MM.1S (cell line): Measurements from ENCODE around the gene TUT1.

Source experiments
- DNase-seq: peaks from one replicate; pipeline ENCODE4 v3.0.0-alpha.2; 2015
- H2AFZ ChIP-seq: fragments of 300-600 bp; sonication (generic); 2 replicates; pipeline ENCODE4 v1.6.0; 2016; ENCODE audit warnings: antibody characterized with exemption, low read length
- H3F3A ChIP-seq: fragments of 300-600 bp; sonication (generic); 2 replicates; pipeline ENCODE4 v1.6.1; 2016; ENCODE audit warnings: mild to moderate bottlenecking, antibody characterized with exemption, low read length, moderate library complexity, mixed read lengths; ENCODE audit not compliant: insufficient read depth
- H3K27ac ChIP-seq: fragments of 300-600 bp; sonication (generic); 2 replicates; pipeline ENCODE4 v1.5.1; 2016; ENCODE audit warnings: mild to moderate bottlenecking, low read length
- H3K27me3 ChIP-seq: fragments of 300-600 bp; sonication (generic); replicated peaks from 2 replicates; pipeline ENCODE4 v1.6.0; 2016; ENCODE audit warnings: low read length; ENCODE audit not compliant: insufficient read depth
- H3K36me3 ChIP-seq: fragments of 300-600 bp; sonication (generic); replicated peaks from 2 replicates; pipeline ENCODE4 v1.6.1; 2016; ENCODE audit warnings: mild to moderate bottlenecking, low read length, mixed read lengths; ENCODE audit not compliant: insufficient read depth
- H3K4me1 ChIP-seq: fragments of 300-600 bp; sonication (generic); 2 replicates; pipeline ENCODE4 v1.6.1; 2016; ENCODE audit warnings: low read length, mixed read lengths
- H3K4me2 ChIP-seq: fragments of 300-600 bp; sonication (generic); 2 replicates; pipeline ENCODE4 v1.6.0; 2016; ENCODE audit warnings: low read depth, low read length
- H3K4me3 ChIP-seq: fragments of 300-600 bp; sonication (generic); 2 replicates; pipeline ENCODE4 v1.5.1; 2016; ENCODE audit warnings: low read length, mixed read lengths
- H3K79me2 ChIP-seq: fragments of 300-600 bp; sonication (generic); 2 replicates; pipeline ENCODE4 v1.6.1; 2016; ENCODE audit warnings: mixed run types, low read length, mixed read lengths
- H3K9ac ChIP-seq: fragments of 300-600 bp; sonication (generic); 2 replicates; pipeline ENCODE4 v1.6.1; 2016; ENCODE audit warnings: low read length, mixed read lengths
- H3K9me2 ChIP-seq: fragments of 300-600 bp; sonication (generic); replicated peaks from 2 replicates; pipeline ENCODE4 v1.6.1; 2016; ENCODE audit warnings: mild to moderate bottlenecking, low read length, mixed read lengths; ENCODE audit not compliant: insufficient read depth
- H3K9me3 ChIP-seq: fragments of 300-600 bp; sonication (generic); replicated peaks from 2 replicates; pipeline ENCODE4 v1.6.1; 2016; ENCODE audit warnings: mild to moderate bottlenecking, low read length, mixed read lengths; ENCODE audit not compliant: insufficient read depth
- H4K20me1 ChIP-seq: fragments of 300-600 bp; sonication (generic); 2 replicates; pipeline ENCODE4 v1.6.1; 2016; ENCODE audit warnings: mild to moderate bottlenecking, low read length, moderate library complexity, mixed read lengths; ENCODE audit not compliant: insufficient read depth
- EZH2 ChIP-seq: fragments of 300-600 bp; sonication (generic); optimal IDR thresholded peaks from 2 replicates; pipeline ENCODE3; 2017; ENCODE audit warnings: low read depth, mild to moderate bottlenecking, antibody characterized with exemption, low read length, mixed read lengths
- EZH2phosphoT487 ChIP-seq: fragments of 300-600 bp; sonication (generic); IDR thresholded peaks from 2 replicates; pipeline ENCODE4 v1.6.1; 2018; ENCODE audit warnings: antibody characterized with exemption, low read length
- TF ChIP-seq, protein P1 (sequence below): fragments of 300-600 bp; sonication (generic); IDR thresholded peaks from 2 replicates; pipeline ENCODE4 v1.5.1; 2016; ENCODE audit warnings: antibody characterized with exemption, low read length, mixed read lengths

TUT1 gene

DNA sequence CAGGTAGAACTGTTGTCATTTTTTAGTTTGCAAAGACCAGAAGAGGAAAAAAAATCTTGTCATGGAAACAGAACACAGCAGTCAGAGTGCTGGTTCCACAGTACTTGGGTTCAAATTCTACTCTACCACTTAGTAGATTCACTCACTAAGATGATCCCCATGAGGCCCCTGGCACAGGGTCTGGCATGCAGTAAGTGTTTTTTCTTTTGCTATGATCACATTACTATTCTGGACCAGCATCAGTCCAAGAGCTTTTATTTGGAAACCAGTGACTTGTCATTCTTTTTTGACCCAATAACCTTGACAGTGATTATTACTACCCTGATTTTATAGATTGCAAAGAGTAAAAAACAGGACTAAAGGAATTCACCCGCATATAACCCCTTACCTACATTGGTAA lies 21.7 kb downstream of the TUT1 start:
- Histone ChIP-seq H3K27me3 (no peaks in the 10 kb centered on the region), H3K27ac (no peak overlapping the region), H3K9ac (no peak overlapping the region), H3K36me3 (peaks cover 16% of the 10 kb centered on the region), H2AFZ (no peak overlapping the region), H4K20me1 (no peaks in the 10 kb centered on the region), H3K9me3 (no peaks in the 10 kb centered on the region), H3F3A (peaks cover 10% of the 10 kb centered on the region; the same call in 1 of the 2 replicates), H3K9me2 (no peaks in the 10 kb centered on the region), H3K4me3 (no peak overlapping the region), H3K79me2 (peaks cover 91% of the 10 kb centered on the region), H3K4me1 (peaks cover 11% of the 10 kb centered on the region), H3K4me2 (no peak overlapping the region)
- DNase-seq = no peak
- TF ChIP-seq, protein P1, sequence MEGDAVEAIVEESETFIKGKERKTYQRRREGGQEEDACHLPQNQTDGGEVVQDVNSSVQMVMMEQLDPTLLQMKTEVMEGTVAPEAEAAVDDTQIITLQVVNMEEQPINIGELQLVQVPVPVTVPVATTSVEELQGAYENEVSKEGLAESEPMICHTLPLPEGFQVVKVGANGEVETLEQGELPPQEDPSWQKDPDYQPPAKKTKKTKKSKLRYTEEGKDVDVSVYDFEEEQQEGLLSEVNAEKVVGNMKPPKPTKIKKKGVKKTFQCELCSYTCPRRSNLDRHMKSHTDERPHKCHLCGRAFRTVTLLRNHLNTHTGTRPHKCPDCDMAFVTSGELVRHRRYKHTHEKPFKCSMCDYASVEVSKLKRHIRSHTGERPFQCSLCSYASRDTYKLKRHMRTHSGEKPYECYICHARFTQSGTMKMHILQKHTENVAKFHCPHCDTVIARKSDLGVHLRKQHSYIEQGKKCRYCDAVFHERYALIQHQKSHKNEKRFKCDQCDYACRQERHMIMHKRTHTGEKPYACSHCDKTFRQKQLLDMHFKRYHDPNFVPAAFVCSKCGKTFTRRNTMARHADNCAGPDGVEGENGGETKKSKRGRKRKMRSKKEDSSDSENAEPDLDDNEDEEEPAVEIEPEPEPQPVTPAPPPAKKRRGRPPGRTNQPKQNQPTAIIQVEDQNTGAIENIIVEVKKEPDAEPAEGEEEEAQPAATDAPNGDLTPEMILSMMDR = no peak
- TF ChIP-seq EZH2phosphoT487 (no peak), EZH2 (no peak)

DNA sequence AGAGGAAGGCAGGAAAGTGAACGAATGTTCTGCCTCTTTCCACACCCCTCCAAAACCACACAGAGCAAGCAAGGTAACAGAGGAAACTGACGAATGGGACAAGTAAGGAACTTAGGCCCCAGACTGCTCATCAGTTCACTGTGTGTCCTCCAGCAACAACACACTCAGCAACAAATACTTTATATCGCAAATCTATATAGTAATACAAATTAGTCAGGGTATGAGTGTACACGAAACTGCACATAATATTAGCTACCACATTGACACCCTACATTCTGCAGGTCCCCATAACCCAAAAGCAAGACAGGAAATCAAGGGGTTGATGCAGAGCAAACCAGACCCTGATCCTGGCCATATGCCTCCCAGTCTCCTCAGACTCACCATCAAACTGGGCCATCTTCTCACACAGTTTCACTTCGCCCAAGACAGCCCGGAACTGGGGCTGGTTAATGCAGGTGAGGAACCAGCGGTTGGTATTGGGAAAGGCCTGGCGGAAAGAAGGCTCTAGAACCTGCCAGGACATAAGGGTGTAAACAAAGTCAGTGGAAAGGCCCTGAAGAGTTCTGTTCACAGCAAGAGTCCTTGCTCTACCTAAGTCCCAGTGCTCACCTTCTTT lies 24.2 kb downstream of the TUT1 start:
- Histone ChIP-seq H3K27me3 (no peaks in the 10 kb centered on the region), H3K4me2 (no peak overlapping the region), H3F3A (peaks cover 14% of the 10 kb centered on the region), H3K9me3 (no peaks in the 10 kb centered on the region), H3K27ac (no peak overlapping the region), H3K4me3 (no peak overlapping the region), H3K9ac (no peak overlapping the region), H2AFZ (no peak overlapping the region), H3K79me2 (peaks cover 94% of the 10 kb centered on the region), H3K4me1 (peaks cover 6% of the 10 kb centered on the region), H4K20me1 (0 out of 2 replicates have a peak, but pooled peaks cover 5% of the 10 kb centered on the region), H3K36me3 (peaks cover 23% of the 10 kb centered on the region), H3K9me2 (no peaks in the 10 kb centered on the region)
- no peak for DNase-seq
- TF ChIP-seq EZH2 (no peak), EZH2phosphoT487 (no peak)
- TF ChIP-seq, protein P1 = no peak

DNA sequence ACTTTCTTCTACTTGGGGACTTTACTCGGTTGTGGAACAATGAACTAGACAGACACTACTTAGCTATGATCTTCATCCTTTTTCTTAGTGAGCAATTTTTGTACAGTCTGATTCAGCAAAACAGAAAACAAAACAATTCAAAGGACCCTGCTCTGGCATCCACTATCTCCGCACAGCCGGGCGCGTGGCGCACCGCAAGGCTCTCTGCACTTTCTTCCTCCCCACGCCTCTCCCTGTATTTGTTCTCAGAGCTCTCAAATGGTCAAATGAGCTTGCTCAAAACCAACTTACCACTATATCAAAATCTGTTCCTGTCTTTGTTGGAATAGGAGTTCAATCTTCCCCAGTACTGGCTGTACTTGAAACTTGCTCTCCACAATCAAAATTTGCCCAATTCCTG lies 25.1 kb downstream of the TUT1 start:
- H3K4me2 ChIP-seq = no peak overlapping the region
- H3K36me3 ChIP-seq = peaks cover 20% of the 10 kb centered on the region
- TF ChIP-seq EZH2phosphoT487 (no peak), EZH2 (no peak)
- TF ChIP-seq, protein P1 = no peak
- no peak overlapping the region for H3K27ac ChIP-seq
- H3K9me2 ChIP-seq = no peaks in the 10 kb centered on the region
- DNase-seq = no peak
- H3K9ac ChIP-seq = no peak overlapping the region
- H2AFZ ChIP-seq = no peak overlapping the region
- H3K9me3 ChIP-seq = no peaks in the 10 kb centered on the region
- 0 out of 2 replicates have a peak, but pooled peaks cover 5% of the 10 kb centered on the region for H4K20me1 ChIP-seq
- H3F3A ChIP-seq = peaks cover 17% of the 10 kb centered on the region
- H3K4me3 ChIP-seq = no peak overlapping the region
- no peaks in the 10 kb centered on the region for H3K4me1 ChIP-seq
- H3K79me2 ChIP-seq = peaks cover 90% of the 10 kb centered on the region
- H3K27me3 ChIP-seq = no peaks in the 10 kb centered on the region
